Effector memory CD4-positive, alpha-beta T cell (primary cell): Measurements from ENCODE around the gene EIF1AY.

Source experiments
- DNase-seq, 3 donors: peaks; one replicate each; pipeline ENCODE4 v3.0.0-alpha.2; 2020
- H3K27ac ChIP-seq: 2 replicates; pipeline ENCODE4 v1.7.0; 2013; ENCODE audit warnings: mild to moderate bottlenecking, low read length, moderate library complexity; ENCODE audit not compliant: insufficient read depth, poor library complexity, severe bottlenecking
- H3K27me3 ChIP-seq: replicated peaks from 2 replicates; pipeline ENCODE4 v1.7.0; 2013; ENCODE audit warnings: mild to moderate bottlenecking, low read length; ENCODE audit not compliant: insufficient read depth, control insufficient read depth, poor library complexity, severe bottlenecking
- H3K36me3 ChIP-seq: 2 replicates; pipeline ENCODE4 v1.7.0; 2013; ENCODE audit warnings: mild to moderate bottlenecking, low read length, moderate library complexity; ENCODE audit not compliant: control insufficient read depth, insufficient read depth
- H3K4me1 ChIP-seq: 2 replicates; pipeline ENCODE4 v1.7.0; 2013; ENCODE audit warnings: low read length, mild to moderate bottlenecking; ENCODE audit not compliant: control insufficient read depth, insufficient read depth, poor library complexity, severe bottlenecking
- H3K4me3 ChIP-seq: 2 replicates; pipeline ENCODE4 v1.7.0; 2013; ENCODE audit warnings: low read length, low read depth, mild to moderate bottlenecking; ENCODE audit not compliant: insufficient read depth, poor library complexity, severe bottlenecking
- H3K9me3 ChIP-seq: 2 replicates; pipeline ENCODE4 v1.7.0; 2013; ENCODE audit warnings: mild to moderate bottlenecking, low read length, moderate library complexity; ENCODE audit not compliant: control insufficient read depth

The EIF1AY gene

DNA sequence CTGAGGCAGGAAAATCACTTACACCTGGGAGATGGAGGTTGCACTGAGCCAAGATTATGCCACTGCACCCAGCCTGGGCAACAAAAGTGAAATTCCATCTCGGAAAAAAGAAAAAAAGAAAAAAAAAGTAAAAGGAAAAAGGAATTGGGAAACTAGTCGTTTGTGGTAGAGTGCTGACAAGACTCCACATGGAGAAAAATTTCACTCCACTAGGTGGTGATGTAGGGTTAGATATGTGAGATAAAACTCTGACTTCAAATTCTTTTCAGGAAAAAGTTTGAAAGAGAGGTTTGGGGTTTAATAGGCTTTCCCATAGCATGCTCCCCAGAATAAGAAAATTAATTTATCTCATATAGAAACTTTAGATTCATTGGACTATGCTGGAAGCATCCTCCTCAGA lies 16.9 kb upstream of the EIF1AY start:
- Histone ChIP-seq H3K9me3 (no peaks in the 10 kb centered on the region), H3K27me3 (no peaks in the 10 kb centered on the region), H3K4me3 (no peak overlapping the region), H3K27ac (no peak overlapping the region), H3K4me1 (no peaks in the 10 kb centered on the region), H3K36me3 (no peaks in the 10 kb centered on the region)
- no peak for DNase-seq

DNA sequence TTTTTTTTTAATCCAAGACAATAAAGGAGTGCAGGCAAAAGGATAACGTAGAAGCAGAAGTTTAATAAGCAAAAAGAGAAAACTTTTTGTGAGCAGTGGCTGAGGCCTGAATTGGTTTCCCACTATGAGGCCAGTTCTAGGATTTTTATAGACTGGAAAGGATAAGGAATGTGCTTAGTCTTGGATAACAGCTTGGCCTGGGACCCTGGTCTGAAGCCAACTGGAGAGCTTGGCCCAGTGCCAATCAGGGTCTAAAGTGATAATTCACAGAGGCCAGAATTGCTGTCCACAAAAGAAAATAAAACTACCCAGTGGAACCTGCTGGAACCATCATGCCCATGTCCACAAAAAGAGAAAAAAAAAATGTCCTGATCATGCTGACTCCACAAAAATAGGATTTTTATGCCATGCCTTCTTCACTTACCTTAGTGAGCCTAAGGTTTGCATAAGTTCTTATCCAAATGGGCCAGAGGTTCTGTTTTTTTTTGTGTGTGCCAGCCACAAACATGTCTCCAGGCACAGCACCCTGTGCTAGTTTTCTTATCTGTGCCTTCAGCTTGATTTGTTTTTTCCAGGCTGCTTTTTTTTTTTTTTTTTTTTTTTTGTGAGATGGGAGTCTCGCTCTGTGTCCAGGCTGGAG lies 15.6 kb upstream of the EIF1AY start:
- Histone ChIP-seq H3K36me3 (no peaks in the 10 kb centered on the region), H3K4me1 (no peaks in the 10 kb centered on the region), H3K9me3 (no peaks in the 10 kb centered on the region), H3K27ac (no peak overlapping the region), H3K4me3 (no peak overlapping the region), H3K27me3 (no peaks in the 10 kb centered on the region)
- no peak for DNase-seq

DNA sequence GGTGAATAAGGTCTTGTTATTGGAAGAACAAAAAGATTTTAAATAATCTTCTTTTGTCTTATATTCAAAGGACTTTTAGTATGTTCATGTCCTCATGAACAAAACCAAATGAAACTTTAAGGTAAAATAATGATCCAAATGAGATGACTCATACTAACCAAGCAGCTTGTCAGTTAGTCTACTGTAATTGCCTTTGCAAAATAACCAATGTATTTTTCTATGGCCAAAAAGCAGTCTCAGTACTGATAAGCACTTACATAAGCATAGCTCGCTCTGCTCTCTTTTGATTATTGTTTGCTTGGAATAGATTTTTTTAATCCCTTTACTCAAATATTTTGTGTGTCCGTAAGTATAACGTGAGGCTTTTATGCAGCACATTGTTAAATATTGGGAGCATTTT lies 4.3 kb upstream of the EIF1AY start:
- Histone ChIP-seq H3K9me3 (no peaks in the 10 kb centered on the region), H3K36me3 (no peaks in the 10 kb centered on the region), H3K4me3 (no peak overlapping the region), H3K27ac (no peak overlapping the region), H3K4me1 (no peaks in the 10 kb centered on the region), H3K27me3 (no peaks in the 10 kb centered on the region)
- no peak for DNase-seq

DNA sequence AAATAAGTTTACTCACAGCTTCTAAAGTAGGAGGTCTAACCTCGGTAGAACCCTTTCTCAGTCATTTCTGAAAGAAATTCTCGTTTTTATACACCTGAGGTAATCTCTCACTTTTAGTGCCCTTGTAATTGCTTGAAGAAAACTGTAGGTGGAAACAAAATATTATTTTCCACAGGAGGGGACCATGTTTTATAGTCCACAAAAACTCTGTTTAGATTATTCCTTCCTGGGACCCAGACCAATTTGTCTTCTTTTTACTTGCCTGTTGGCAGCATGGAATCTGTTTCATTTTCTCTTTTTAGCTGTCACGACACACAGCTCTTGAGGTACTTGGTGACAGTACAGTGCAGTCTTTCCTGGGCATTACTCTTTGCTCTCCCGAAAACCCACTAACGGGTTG lies 930 bp downstream of the EIF1AY start:
- Histone ChIP-seq H3K36me3 (no peaks in the 10 kb centered on the region), H3K9me3 (no peaks in the 10 kb centered on the region), H3K27me3 (no peaks in the 10 kb centered on the region), H3K4me3 (peak overlapping the region; percentile 42), H3K4me1 (no peaks in the 10 kb centered on the region), H3K27ac (peak overlapping the region; percentile 83)
- DNase-seq, result no peak

DNA sequence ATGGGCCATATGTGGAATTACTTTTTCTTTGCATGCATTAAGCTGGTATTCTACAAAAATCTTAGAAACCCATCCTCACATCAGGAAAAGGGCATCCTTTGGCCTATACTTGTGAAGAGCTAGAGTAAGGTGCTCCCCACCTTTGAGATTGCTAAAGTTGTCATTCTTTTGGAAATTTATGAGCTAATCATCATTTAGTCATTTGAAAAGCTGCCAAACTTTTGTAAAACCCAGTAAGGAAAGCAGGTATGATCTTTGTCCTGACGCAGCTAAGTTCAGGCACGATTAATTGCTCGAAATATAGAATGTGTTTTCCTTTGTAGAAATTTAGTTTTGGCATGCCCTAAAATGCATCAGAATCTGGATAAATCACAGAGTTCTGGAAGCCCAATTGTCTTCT lies 2.6 kb downstream of the EIF1AY start:
- Histone ChIP-seq H3K4me3 (no peak overlapping the region), H3K4me1 (no peaks in the 10 kb centered on the region), H3K9me3 (no peaks in the 10 kb centered on the region), H3K27ac (no peak overlapping the region), H3K27me3 (no peaks in the 10 kb centered on the region), H3K36me3 (no peaks in the 10 kb centered on the region)
- DNase-seq, result no peak

DNA sequence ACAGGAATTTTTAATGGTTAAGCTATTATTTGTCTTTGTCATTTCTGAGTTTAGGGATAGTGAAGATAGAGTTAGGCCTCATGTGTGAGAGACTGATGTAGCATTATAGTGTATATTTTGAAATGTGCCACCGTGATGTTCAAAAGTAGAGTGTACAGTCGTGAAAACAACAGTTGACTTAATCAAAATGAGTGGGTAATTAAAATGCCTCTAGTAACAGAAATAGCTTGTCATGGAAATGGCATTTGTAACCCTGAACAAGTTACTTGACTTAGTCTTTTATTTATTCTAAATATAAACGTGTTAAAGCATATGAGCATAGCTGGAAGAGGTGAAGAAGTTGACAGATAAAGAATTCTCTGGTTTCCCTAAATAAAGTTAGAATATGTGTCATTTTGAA lies 6.1 kb downstream of the EIF1AY start:
- no peaks in the 10 kb centered on the region for H3K9me3 ChIP-seq
- H3K4me3 ChIP-seq, result no peak overlapping the region
- H3K4me1 ChIP-seq, result no peaks in the 10 kb centered on the region
- no peaks in the 10 kb centered on the region for H3K27me3 ChIP-seq
- no peaks in the 10 kb centered on the region for H3K36me3 ChIP-seq
- no peak overlapping the region for H3K27ac ChIP-seq
- no peak for DNase-seq

DNA sequence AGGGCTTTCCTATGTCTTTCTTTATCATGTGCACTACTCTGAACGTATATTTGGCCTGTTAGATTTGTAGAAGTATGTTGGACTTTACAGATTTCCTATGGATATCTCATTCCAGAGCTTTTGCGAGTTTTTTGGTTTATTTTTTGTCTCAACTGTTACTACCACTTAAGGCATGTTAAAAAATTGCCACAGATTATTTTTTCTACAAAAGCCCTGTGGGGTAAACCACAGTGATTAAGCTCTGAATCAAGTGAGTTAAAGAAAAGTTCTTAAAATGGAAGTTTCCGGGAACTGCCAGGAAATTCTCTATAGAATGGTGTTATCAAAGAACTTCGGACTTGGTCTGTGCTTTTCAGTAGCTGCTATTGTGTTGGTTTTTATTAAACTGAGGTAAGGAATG lies 10.6 kb downstream of the EIF1AY start:
- no peak overlapping the region for H3K27ac ChIP-seq
- no peaks in the 10 kb centered on the region for H3K4me1 ChIP-seq
- H3K9me3 ChIP-seq, result no peaks in the 10 kb centered on the region
- no peaks in the 10 kb centered on the region for H3K36me3 ChIP-seq
- DNase-seq, result no peak
- H3K4me3 ChIP-seq, result no peak overlapping the region
- no peaks in the 10 kb centered on the region for H3K27me3 ChIP-seq
